GM10266 (cell line): Measurements from ENCODE around the gene LEKR1.

Source experiments
- DNase-seq: peaks from one replicate; pipeline ENCODE4 v3.0.0; 2012; ENCODE audit errors: extremely low spot score
- TF ChIP-seq, protein P1 (sequence below): IDR thresholded peaks from 2 replicates; pipeline ENCODE4 v1.5.1; 2012; ENCODE audit warnings: mild to moderate bottlenecking, low read depth; ENCODE audit not compliant: control insufficient read depth, insufficient read depth; ENCODE audit errors: missing control alignments

The LEKR1 gene

DNA sequence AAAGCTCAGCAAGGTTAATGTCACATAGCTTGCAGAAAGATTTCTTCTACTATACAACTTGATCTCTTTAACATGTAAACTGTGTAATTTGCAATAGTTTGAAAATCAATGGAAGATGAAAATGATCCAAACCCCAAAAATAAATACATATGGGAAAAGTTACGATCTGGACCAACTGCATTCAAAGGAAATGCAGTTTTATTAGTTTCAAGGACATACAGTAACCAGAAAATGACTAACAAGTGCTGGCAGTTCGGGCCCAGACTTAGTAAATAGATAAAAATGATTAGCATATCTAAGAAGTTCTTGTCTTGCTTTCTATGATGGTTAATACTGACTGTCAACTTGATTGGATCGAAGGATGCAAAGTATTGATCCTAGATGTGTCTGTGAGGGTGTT, 37.3 kb upstream of the LEKR1 start:
- DNase-seq = no peak

DNA sequence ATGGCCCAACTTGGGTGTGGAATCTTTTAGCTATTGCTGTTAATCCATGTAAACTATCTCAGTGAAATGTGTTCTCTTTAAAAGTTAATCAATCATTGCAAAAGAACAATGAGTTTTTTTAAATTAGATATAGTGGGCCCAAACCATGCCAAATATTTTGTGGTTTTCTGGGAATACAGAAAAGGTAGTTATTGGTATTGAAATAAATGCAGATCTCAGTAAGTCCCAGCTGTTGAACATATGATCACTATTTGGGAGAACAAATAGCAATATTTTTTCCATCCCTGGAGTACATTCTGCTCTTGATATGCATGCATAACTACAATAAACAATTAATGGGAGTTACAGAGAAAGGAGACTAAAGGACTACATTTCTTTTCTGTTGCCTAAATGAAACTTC, 36.0 kb upstream of the LEKR1 start:
- TF ChIP-seq, protein P1, sequence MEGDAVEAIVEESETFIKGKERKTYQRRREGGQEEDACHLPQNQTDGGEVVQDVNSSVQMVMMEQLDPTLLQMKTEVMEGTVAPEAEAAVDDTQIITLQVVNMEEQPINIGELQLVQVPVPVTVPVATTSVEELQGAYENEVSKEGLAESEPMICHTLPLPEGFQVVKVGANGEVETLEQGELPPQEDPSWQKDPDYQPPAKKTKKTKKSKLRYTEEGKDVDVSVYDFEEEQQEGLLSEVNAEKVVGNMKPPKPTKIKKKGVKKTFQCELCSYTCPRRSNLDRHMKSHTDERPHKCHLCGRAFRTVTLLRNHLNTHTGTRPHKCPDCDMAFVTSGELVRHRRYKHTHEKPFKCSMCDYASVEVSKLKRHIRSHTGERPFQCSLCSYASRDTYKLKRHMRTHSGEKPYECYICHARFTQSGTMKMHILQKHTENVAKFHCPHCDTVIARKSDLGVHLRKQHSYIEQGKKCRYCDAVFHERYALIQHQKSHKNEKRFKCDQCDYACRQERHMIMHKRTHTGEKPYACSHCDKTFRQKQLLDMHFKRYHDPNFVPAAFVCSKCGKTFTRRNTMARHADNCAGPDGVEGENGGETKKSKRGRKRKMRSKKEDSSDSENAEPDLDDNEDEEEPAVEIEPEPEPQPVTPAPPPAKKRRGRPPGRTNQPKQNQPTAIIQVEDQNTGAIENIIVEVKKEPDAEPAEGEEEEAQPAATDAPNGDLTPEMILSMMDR = no peak

More for the DNA sequence above, 37.3 kb upstream of the LEKR1 start:
- TF ChIP-seq, protein P1 = no peak

DNA sequence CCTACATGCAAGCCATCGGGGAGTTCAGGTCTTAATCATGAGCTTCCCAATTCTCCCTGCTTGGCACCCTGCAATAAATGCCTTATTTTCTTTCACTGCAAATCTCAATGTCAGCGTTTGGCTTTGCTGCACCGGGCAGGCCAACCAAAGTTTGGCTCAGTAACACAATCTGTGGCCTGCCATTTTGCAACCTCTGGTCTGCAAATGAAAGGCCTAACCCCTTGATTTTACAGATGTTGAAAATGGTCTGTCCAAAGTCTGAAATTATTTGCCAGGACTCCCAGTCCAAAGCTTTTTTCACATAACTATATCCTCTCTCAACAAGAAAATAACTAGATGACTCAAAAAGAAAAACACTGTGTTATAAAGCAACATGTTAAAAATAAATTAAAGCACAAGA, 34.0 kb upstream of the LEKR1 start:
- TF ChIP-seq, protein P1 = no peak
- DNase-seq = no peak

More for the DNA sequence above, 36.0 kb upstream of the LEKR1 start:
- no peak for DNase-seq

DNA sequence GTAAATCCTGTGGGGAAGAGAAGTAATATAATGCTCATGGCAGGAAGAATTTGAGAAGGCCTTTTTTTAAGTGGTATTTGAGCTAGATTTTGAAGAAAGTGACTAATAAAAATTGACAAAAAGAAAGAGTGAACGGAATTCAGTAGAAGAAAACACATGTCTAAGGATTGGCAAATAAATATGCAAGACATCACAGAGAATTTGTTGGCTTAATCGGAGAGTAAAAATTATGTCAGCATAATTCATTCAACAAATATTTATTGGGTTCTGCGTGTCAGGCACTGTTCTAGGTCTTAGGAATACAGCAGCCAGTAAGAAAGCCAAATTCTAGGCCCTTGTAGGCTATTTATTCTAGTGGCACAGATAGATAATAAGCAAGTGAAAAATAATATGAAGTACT, 33.6 kb upstream of the LEKR1 start:
- TF ChIP-seq, protein P1 = no peak
- DNase-seq = no peak

DNA sequence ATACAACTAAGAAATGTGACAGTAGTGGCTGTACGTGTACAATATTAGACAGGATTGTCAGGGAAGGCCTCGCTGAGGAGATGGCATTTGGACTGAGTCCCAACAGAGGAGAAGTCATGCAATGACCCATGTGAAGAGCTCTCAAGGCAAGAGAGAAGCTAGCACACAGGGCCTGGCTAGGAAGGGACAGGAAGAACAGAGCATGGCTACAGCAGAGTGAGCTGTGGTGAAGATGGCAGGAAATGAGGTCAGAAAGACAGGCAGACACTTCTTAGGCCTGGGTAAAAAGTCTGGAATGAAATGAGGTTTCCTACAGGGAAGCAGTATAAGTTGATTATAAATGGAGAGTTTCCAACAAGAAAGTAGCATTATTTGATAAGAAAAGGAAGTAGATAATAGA, 33.2 kb upstream of the LEKR1 start:
- TF ChIP-seq, protein P1 = no peak
- DNase-seq = no peak

DNA sequence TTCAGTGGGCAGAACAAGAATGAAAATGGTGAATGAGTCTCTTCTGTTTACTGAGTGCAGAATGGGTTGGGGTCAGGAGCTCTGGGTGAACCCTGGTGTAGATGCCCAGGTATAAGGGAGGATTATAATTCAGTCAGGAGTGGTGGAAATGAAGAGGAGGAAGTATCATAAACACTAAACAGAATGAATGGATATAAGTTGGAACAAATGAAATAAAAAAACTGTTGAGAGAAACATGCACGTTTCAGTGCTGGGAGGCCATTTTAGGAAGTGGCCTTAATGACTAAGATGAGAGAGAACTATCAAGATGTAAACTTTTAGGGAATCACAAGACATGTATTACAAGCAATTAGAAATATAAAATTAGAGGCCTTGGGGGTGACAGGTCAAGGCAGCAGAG, 32.8 kb upstream of the LEKR1 start:
- no peak for DNase-seq
- TF ChIP-seq, protein P1 = no peak

DNA sequence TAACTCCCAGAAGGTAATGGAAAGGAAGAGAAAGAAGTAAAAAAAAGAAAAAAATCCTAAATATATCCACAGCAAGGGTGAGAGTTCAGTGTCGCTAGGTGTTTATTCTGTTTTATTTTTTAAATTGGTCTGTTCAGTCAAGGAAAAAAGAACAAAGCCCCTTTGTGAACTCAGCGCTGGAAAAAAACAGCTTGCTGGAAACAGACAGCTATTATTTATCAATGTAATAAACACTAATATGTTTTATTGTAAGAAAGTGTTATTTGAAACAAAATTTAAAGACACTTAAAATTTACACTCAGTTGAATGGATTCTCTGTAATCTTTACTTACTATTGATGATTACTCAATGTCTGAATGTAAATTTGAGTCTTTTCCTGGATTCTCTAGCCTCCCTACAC, 32.3 kb upstream of the LEKR1 start:
- no peak for DNase-seq
- TF ChIP-seq, protein P1 = no peak
